MCF 10A (cell line): ENCODE data around the gene TAOK1. TPM values are rescaled to one million over a fixed set of nuclear protein-coding genes. Genes with fewer than 3 reads are reported as not detected.

Experiments
- BruUV-seq: library from RNA; stranded (reverse); fragments of 400-500 nt; replicated peaks from 2 replicates; lab custom pipeline; 2021; lab: Mats Ljungman, UMichigan
- CTCF ChIA-PET: fragments of 300-600 bp; sonication (Branson Sonifier 250); formaldehyde crosslinking; extraction: SDS; loops from one replicate; lab custom pipeline; 2021; ENCODE audit warnings: antibody characterized with exemption, inconsistent platforms; lab: Yijun Ruan, JAX
- POLR2A ChIA-PET: fragments of 300-600, 350-650 bp; sonication (Branson Sonifier 250); formaldehyde crosslinking; extraction: SDS; loops from one replicate; lab custom pipeline; 2020; ENCODE audit warnings: antibody characterized with exemption, inconsistent platforms; lab: Yijun Ruan, JAX
- DNase-seq: peaks from one replicate; pipeline ENCODE4 v3.0.0-alpha.2; 2018; ENCODE audit not compliant: unreplicated experiment
- H3K27ac Mint-ChIP-seq: one replicate; pipeline ENCODE4 v1.8.0; 2022; ENCODE audit warnings: mild to moderate bottlenecking, low read depth, mixed read lengths; ENCODE audit not compliant: unreplicated experiment
- H3K27me3 Mint-ChIP-seq: one replicate; pipeline ENCODE4 v1.8.0; 2022; ENCODE audit warnings: mixed read lengths; ENCODE audit not compliant: insufficient read depth, unreplicated experiment
- H3K36me3 Mint-ChIP-seq: one replicate; pipeline ENCODE4 v1.8.0; 2022; ENCODE audit warnings: mild to moderate bottlenecking, moderate library complexity, mixed read lengths; ENCODE audit not compliant: insufficient read depth, unreplicated experiment
- H3K4me1 Mint-ChIP-seq: one replicate; pipeline ENCODE4 v1.8.0; 2022; ENCODE audit warnings: mixed read lengths; ENCODE audit not compliant: insufficient read depth, unreplicated experiment
- H3K4me3 Mint-ChIP-seq: one replicate; pipeline ENCODE4 v1.8.0; 2022; ENCODE audit warnings: mild to moderate bottlenecking, moderate library complexity, mixed read lengths; ENCODE audit not compliant: unreplicated experiment
- H3K9me3 Mint-ChIP-seq: one replicate; pipeline ENCODE4 v1.8.0; 2022; ENCODE audit warnings: mixed read lengths; ENCODE audit not compliant: unreplicated experiment
- intact Hi-C: fragments of 100-400 bp; cut with micrococcal nuclease; formaldehyde crosslinking; loops from 2 replicates; pipeline ENCODE4 v1.14.1; 2022
- total RNA-seq: library from RNA; stranded (reverse); gene quantifications from 2 replicates; pipeline ENCODE4 v1.2.3, GENCODE V29; 2022
- TF ChIP-seq, protein P1 (sequence below): fragments of 200-600 bp; IDR thresholded peaks from one replicate; pipeline ENCODE4 v1.8.0; 2022; ENCODE audit warnings: antibody characterized with exemption, mild to moderate bottlenecking; ENCODE audit not compliant: unreplicated experiment

The TAOK1 gene
- total RNA-seq, 1 experiment from 2014 or later = 68.7 TPM

DNA sequence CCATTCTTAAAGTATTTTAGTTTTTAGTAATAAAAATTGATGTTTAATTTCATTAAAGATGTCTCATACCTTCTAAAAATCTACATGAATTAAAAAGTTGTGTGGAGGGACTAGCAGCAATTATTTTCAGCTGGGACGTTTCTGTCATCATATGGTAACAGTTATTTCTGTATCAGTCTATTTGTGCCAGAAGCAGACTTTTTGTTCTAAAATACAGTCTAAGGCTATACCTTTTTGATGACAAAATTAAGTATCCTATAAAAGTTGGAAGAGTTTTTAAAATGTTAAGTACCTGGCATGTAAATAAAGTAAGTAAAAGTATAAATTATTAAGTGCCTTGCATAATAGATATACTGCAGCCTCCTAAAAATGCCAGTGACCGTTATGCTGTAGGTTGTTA is 5.9 kb downstream of the TAOK1 start:
- no TSS peak for BruUV-seq
- H3K36me3 Mint-ChIP-seq = peaks cover 53% of the 10 kb centered on the region

DNA sequence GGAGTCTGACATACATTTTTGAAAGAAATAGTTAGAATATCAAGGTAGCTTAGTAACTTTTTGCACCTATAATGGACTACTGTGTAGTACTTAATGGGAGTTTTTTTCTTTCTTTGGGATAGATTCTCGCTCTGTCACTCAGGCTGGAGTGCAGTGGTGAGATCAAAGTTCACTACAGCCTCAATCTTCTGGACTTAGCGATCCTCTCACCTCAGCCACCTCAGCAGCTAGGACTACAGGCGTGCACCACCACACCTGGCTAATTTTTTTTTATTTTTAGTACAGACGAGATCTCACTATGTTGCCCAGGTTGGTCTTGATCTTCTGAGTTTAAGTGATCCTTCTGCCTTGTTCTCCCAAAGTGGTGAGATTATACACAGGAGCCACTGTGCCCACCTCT is 9.5 kb downstream of the TAOK1 start:
- peaks cover 11% of the 10 kb centered on the region for H3K4me1 Mint-ChIP-seq
- no TSS peak for BruUV-seq
- no peak overlapping the region for H3K27ac Mint-ChIP-seq
- intact Hi-C loops = loop anchor here (10.0 kb wide), 1 partner anchor 45 kb away; no protein-coding TSS in a partner anchor
- ChIA-PET POLR2A (interaction anchor here (1.6 kb wide), 1 partner anchor 9 kb away, joined by 7 read pairs; the partner anchor contains the start of gene TAOK1), CTCF (interaction anchor here (0.8 kb wide), 1 partner anchor 23 kb away, joined by 5 read pairs; no protein-coding TSS in a partner anchor)
- H3K27me3 Mint-ChIP-seq = no peaks in the 10 kb centered on the region
- H3K9me3 Mint-ChIP-seq = no peaks in the 10 kb centered on the region
- no peak overlapping the region for H3K4me3 Mint-ChIP-seq
- TF ChIP-seq, protein P1, sequence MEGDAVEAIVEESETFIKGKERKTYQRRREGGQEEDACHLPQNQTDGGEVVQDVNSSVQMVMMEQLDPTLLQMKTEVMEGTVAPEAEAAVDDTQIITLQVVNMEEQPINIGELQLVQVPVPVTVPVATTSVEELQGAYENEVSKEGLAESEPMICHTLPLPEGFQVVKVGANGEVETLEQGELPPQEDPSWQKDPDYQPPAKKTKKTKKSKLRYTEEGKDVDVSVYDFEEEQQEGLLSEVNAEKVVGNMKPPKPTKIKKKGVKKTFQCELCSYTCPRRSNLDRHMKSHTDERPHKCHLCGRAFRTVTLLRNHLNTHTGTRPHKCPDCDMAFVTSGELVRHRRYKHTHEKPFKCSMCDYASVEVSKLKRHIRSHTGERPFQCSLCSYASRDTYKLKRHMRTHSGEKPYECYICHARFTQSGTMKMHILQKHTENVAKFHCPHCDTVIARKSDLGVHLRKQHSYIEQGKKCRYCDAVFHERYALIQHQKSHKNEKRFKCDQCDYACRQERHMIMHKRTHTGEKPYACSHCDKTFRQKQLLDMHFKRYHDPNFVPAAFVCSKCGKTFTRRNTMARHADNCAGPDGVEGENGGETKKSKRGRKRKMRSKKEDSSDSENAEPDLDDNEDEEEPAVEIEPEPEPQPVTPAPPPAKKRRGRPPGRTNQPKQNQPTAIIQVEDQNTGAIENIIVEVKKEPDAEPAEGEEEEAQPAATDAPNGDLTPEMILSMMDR = no peak
- DNase-seq = no peak
- H3K36me3 Mint-ChIP-seq = peaks cover 65% of the 10 kb centered on the region

More for the DNA sequence above, 5.9 kb downstream of the TAOK1 start:
- Mint-ChIP-seq H3K4me3 (no peak overlapping the region), H3K27ac (no peak overlapping the region), H3K27me3 (no peaks in the 10 kb centered on the region), H3K4me1 (peaks cover 21% of the 10 kb centered on the region), H3K9me3 (no peaks in the 10 kb centered on the region)
- CTCF ChIA-PET = interaction anchor here (0.5 to 0.6 kb wide), 2 partner anchors 25 to 31 kb away, joined by 3 read pairs; no protein-coding TSS in a partner anchor
- intact Hi-C loops = loop anchor here (10.0 kb wide), 1 partner anchor 49 kb away; no protein-coding TSS in a partner anchor
- TF ChIP-seq, protein P1 = no peak
- POLR2A ChIA-PET = interaction anchor here (1.2 kb wide), 1 partner anchor 13 kb away, joined by 3 read pairs; no protein-coding TSS in a partner anchor
- DNase-seq = no peak

DNA sequence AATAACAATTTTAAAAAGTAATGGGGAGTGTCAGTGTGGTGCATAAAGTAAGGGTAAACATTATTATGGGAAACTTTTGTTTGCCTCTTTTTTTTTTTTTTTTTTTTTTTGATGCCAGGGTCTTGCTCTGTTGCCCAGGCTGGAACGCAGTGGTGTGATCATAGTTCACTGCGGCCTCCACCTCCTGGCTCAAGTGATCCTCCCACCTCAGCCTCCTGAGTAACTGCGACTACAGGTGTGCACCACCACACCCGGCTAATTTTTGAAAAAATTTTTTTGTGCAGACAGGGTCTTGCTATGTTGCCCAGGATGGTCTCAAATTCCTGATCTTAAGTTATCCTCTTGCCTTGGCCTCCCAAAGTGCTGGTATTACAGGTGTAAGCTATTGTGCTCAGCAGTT is 10.7 kb downstream of the TAOK1 start:
- POLR2A ChIA-PET = interaction anchor here (0.5 to 1.6 kb wide), 3 partner anchors 11 to 166 kb away, joined by 4 to 7 read pairs (median 4); partner anchors contain the start of genes ABHD15 and TAOK1
- Mint-ChIP-seq H3K27ac (no peak overlapping the region), H3K9me3 (no peaks in the 10 kb centered on the region), H3K4me1 (peaks cover 11% of the 10 kb centered on the region), H3K36me3 (peaks cover 60% of the 10 kb centered on the region), H3K27me3 (no peaks in the 10 kb centered on the region), H3K4me3 (no peak overlapping the region)
- TF ChIP-seq, protein P1 = no peak
- no peak for DNase-seq
- intact Hi-C loops = no loop called here
- BruUV-seq = no TSS peak
- CTCF ChIA-PET = interaction anchor here (0.6 to 1.1 kb wide), 2 partner anchors 11 to 181 kb away, joined by 3 to 4 read pairs; partner anchors contain the start of gene TAOK1

- POLR2A ChIA-PET = interaction anchor here (1.6 kb wide), 1 partner anchor 166 kb away, joined by 4 read pairs; the partner anchor contains the start of gene ABHD15
- TF ChIP-seq, protein P1 = no peak
- Mint-ChIP-seq H3K4me3 (no peak overlapping the region), H3K27ac (no peak overlapping the region), H3K27me3 (no peaks in the 10 kb centered on the region), H3K4me1 (peaks cover 11% of the 10 kb centered on the region), H3K9me3 (no peaks in the 10 kb centered on the region), H3K36me3 (peaks cover 63% of the 10 kb centered on the region)
- CTCF ChIA-PET = interaction anchor here (0.6 kb wide), 2 partner anchors 11 to 754 kb away, joined by 3 to 4 read pairs; partner anchors contain the start of gene TAOK1
- BruUV-seq = no TSS peak
- intact Hi-C loops = no loop called here
- no peak for DNase-seq
These were observed 11.1 kb downstream of the TAOK1 start for GRCh38 chr17:29401258-29401657.
